Measurements from ENCODE around the gene TNKS2.

- TF ChIP-seq CTCF (IDR thresholded peaks at IDR 0.05; ENCODE audit: insufficient read depth, low read length, poor library complexity, severe bottlenecking) = no peak
- no peak for TF ChIP-seq EZH2phosphoT487 (conservative IDR thresholded peaks at IDR 0.05; ENCODE audit: low read length)
Observed at GRCh38 chr10:91782539-91782938, 15.7 kb upstream of the TNKS2 start.

Data from SU-DHL-6 (cell line).